Measurements from ENCODE around the gene CDK5.
"Not testable (repeated sequence)": the region's sequence is repeated elsewhere in the genome, so short reads cannot be mapped to it uniquely, and the experiment has no call there.

CDK5 gene

DNA sequence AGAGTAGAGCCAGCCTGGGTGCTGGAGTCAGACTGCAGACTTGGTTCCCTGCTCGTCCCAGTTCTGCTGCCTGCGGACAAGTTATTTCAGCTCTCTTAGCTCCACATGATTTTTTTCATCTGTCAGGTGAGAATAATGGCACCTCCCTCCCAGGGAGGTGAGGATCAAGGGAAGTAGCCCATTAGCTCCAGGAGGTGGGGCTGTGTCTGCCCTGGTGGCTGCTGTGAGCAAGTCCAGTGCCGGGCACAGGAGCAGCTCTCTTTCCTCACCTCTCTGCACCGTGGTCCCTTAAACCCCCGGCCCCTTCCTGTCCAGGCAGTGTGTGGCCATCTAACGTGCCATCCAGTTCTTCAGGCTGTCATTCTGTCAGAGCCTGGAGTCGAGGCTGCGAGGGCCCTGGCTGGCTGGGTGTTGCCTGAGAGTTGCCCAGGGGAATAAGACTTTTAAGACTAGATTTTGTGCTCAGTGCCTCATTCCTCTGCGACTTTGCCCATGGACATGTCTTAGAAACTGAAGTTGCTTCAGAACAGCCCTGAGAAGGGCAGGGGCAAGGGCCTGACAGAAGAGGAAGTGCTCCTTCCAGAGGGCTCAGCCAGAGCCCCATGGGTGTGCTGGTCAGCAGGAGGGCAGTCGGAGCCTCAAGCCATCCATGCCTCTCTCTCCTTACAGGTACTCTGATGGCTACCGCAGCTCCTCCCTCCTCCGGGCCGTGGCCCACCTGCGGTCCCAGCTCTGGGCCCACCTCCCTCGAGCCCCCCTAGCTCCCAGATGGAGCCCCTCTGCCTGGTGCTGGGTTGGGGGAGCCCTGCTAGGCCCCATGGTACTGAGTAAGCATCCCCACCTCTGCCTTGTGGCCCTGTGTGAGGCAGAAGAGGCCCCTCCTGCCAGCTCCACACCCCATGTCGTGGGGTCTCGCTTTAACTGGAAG, 24.5 kb downstream of the CDK5 start:
- DNase-seq: no peak

DNA sequence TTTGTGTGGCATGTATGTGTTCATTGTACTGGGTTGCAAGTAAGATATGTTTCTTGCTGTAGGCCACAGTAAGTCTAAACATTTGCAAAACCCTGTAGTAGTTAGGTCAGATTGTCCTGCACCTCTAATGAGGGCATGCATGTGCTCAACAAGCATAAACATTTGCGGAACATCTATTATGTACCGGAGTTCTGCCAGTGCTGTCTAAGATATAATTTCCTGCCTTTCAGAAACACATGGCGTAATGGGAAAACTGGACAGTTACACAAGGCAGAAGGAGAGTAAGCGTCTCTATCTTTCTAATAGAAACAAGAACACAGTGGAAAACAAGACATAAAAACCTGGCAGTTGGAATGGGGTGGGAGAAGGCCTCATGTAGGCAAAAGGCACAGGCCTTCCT, 26.7 kb downstream of the CDK5 start:
- no peak for DNase-seq

DNA sequence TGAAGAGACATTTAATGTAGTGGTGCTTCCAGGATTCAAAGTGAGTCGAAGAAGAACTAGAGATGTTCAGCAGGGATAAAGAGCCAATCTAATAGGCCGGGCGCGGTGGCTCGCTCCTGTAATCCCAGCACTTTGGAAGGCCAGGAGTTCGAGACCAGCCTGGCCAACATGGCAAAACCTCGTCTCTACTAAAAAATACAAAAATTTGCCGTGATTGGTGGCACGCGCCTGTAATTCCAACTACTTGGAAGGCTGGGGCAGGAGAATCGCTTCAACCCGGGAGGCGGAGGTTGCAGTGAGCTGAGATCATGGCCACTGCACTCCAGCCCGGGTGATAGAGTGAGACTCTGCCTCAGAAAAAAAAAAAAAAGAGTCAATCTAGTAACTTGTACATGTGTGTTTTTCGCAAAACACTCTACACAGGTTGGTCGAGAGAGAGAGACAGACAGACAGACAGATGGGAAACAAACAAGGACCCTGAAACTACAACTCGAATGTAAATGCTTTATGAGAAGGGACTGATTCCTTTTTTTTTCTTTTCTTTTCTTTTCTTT, 28.7 kb downstream of the CDK5 start:
- DNase-seq: no peak

GRCh38 chr7:151028131-151028947, 29.4 kb downstream of the CDK5 start, which contains the start of gene ABCB8:
Gene ABCB8 (plus strand): TSS chr7:151028450. CDS start chr7:151028516, 66 bp downstream.
- peak; percentile 98 for DNase-seq

DNA sequence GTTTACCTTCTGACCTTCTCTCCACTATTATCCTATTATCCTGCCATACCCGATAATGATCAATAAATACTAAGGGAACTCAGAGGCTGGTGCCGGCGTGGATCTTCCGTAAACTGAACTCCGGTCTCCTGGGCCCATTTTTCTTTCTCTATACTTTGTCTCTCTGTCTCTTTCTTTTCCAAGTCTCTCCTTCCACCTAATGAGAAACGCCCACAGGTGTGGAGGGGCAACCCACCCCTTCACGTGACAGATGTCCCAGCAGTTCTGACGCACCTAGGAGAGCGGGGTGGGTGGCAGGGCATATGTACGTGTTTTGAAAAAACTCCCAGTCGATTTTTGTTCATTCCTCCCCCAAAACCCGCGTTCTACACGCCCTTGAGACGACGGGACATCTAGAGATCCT, 30.0 kb downstream of the CDK5 start:
- DNase-seq: not testable (repeated sequence)

DNA sequence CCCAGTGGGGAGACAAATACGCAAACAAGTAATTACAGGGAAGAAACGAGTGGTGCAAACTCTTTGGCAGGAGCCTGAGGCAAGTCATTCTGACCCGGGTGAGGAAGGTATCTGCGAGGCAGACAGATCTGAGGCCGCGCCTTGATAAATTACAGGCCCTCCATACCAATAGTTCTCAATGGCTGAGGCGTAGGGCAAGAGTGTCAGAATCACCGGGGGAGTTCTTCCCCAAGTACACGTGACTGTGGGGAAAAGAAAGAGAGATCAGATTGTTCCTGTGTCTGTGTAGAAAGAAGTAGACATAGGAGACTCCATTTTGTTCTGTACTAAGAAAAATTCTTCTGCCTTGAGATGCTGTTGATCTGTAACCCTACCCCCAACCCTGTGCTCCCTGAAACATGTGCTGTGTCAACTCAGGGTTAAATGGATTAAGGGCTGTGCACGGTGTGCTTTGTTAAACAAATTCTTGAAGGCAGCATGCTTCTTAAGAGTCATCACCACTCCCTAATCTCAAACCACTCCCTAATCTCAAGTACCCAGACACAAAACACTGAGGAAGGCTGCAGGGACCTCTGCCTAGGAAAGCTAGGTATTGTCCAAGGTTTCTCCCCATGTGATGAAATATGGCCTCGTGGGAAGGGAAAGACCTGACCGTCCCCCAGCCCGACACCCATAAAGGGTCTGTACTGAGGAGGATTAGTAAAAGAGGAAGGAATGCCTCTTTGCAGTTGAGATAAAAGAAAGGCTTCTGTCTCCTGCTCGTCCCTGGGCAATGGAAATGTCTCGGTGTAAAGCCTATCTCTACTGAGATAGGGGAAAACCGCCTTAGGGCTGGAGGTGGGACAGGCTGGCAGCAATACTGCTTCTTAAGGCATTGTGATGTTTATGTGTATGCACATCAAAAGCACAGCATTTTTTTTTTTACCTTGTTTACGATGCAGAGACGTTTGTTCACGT, 30.6 kb downstream of the CDK5 start:
- peak; percentile 93 for DNase-seq

DNA sequence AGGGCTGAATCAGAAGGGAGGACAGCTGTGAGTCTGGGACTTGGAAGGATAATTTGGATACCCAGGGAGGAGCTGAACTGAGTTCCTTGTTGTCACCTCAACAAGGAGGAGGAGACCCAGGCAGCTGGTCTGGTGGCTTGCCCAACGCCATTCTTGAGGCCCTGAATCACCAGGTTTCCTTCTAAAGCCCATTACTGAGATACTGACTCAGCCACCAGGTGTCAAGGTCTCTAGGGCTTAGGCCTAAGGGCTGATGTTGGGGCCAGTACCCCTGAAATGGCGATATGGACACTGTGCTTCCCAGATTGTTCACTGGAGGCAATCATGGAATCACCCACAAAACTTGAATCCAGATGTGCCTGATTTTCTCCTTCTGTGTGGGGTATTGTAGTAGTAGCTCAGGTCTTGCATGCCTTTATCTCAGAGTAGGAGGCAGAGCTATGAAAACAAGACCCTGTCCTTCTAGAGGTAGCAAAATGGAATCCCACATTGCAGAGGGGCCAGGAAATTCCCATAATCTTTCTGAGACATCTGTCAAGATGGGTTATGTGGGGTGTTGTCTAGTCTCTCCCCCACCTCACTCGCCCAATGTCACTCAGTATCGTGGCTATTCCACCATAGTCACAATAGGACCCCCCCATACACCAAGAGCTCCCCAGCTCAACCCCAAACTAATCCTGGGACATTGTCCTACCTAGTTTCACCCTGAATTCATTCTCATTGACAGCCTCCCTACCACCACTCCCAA, 31.6 kb downstream of the CDK5 start:
- no peak for DNase-seq

DNA sequence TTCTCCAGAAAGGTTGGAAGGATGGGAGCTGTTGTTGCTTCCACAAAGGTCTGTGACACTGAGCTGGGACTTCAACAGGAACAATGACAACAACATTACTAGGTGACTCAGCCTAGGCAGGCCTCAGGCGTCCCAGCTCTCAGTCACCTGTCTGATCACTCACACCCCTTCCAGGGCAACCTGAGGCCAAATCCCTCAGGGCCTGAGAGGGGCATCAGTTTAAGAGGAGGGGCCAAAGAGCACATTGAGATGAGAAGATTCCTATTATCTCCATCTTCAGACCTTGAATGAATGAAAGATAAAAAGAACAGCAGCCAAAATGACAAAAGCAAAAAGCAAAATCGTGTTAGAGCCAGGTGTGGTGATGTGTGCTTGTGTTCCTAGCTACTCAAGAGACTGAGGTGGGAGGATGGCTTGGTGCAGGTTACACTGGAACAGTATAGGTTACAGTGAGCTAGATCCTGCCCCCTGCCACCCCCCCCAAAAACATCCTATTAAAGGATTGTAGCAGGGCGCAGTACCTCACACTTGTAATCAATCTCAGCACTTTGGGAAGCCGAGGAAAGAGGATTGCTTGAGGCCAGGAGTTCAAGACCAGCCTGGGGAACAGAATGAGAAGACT, 33.2 kb downstream of the CDK5 start, which contains the start of gene ATG9B:
Gene ATG9B, minus strand, starts transcription at position 60 of the 622 bp plus-strand sequence. CDS start 71 bp downstream, outside the sequence.
- no peak for DNase-seq

GRCh38 chr7:151023232-151023631, 34.5 kb downstream of the CDK5 start:
- DNase-seq: no peak

GRCh38 chr7:151020231-151020630, 37.5 kb downstream of the CDK5 start:
- DNase-seq: no peak

GRCh38 chr7:151019130-151019447, 38.6 kb downstream of the CDK5 start:
- DNase-seq: no peak

DNA sequence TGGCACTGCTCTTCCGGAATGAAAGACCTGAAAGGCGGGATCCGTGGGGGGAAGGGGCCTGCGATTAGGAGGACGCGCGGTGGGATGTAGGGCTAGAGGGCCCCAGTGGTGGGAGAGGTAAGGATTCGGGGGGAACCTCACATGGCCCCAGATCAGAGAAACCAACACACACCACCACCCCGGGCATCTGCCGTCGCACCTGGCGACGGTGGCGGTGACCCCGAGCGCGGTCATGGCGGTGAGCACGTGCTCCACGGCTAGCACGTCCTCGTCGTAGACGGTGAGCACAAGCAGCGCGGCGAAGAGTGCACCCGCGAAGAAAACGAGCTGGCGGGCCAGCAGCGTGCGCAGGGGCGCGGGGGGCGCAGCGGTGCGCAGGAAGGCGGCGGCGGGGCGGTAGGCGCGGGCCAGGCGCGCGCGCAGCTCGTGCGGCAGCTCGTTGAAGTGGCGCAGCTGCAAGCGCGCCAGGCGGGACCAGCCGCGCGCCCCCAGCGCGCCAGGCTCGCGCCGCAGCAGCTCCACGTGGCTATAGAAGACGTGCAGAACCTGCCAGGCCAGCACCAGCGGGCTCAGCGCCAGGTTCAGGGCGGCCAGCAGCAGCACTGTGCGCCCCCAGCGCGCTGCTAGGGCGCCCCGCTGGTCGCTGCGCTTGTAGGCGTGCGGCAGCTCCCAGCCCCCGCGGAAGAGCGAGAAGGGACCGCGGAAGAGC, 39.1 kb downstream of the CDK5 start:
- DNase-seq: no peak

DNA sequence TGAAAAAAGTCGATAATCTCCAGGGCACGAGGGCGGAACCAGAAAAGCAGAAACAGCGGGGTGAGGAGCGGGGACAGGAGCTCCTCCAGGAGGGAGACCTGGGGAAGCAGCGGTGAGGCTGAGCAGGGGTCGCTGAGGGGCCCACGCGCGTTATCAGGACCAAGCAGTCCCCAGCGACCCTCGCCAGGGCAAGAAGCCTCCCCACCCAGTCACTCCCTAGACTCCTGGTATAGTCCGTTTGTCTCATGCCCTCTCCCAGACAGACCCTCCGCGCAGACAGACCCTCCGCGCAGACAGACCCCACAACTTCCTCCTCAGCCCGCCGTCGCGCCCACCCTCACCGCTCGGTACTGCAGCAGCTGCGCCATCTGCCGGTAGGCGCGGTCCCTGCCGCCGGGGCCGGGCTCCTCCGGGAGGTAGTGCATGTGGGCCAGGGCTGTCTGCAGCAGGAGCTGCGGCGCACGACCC, 39.7 kb downstream of the CDK5 start:
- DNase-seq: peak; percentile 77

DNA sequence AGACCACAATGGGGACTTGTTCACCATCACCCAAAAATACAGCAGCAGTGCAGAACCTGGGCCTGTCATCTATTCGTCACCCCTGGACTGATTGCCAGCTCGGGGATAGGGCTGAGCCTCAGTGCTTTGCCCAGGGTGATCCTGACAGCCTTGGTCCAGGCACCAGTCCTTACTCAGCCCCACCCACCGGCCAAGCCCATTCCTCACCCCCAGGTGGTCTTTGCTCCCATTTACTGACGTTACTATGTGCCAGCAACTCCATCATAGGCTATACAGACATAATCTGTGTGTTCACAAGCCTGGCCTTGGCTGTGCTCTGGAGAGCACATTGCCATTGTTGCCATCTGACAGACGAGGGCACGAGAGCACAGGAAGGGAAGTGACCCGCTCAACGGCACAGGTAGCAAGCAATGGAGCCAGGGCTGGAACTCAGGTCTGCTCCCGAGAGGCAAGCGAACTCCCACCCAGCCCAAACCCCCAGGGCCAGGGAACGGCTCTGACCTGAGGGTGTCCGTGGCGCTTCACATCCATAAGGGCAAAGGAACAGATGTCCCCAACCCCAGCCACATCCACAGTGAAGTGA, 40.2 kb downstream of the CDK5 start:
- DNase-seq: no peak

- DNase-seq: no peak
Observed at GRCh38 chr7:151016942-151017341, 40.8 kb downstream of the CDK5 start.

DNA sequence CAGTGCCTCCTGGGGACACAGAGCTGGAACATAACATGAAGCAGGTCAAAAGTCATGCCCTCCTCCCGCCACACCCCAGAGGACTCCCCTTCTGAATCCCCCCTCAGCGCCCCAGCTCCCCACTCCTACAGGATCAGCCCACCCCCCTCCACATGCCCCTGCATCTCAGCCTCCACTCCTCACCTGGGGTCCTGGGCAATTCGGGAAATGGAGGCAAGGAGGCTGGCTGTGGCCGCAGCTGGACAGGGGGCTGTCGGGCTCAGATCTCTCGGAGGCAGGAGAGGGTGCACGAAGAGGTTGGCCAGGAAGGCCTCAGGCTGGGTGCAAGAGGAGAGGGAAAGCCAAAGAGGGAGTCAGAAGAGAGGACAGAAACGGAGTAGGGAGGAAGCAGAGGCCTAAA, 41.2 kb downstream of the CDK5 start:
- no peak for DNase-seq

DNA sequence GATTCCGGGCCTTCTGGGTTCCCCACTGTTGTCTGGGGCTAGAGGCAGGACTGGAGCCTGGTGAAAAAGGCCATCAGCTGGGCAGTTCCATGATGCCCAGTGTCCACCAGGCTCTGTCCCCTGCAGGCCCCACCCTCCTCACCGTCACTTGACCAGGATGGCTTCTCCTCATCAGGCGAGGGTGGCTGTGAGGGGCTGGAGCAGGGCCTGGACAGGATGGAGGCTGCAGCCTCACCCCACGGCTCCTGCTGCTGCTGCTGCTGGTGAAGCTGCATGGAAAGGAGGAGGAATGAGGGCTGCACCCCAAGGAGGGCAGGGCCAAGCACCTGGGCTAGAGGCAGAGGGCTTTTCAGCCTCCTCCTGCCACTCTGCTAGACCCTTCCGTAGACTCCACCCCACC, 41.7 kb downstream of the CDK5 start:
- no peak for DNase-seq

- no peak for DNase-seq
Observed at GRCh38 chr7:151014950-151015349, 42.7 kb downstream of the CDK5 start.

GRCh38 chr7:151013733-151014497, 43.8 kb downstream of the CDK5 start:
- no peak for DNase-seq

All from OCI-M1 (cell line).